Lower leg skin (tissue), 3 donors: ENCODE data around the gene GALNS.

Experiments used
- CTCF ChIP-seq, 3 donors: fragments of 450-650 bp; IDR thresholded peaks; one replicate each; pipeline ENCODE4 v1.5.1; 2016; ENCODE audit warnings: antibody characterized with exemption in 3 of 3, mild to moderate bottlenecking in 3 of 3, moderate library complexity in 2 of 3
- POLR2A ChIP-seq, 2 donors: fragments of 450-650 bp; IDR thresholded peaks; one replicate each; pipeline ENCODE4 v1.6.1; 2016 to 2017; ENCODE audit warnings: antibody characterized with exemption in 2 of 2, mild to moderate bottlenecking in 1 of 2, moderate library complexity in 1 of 2

GRCh38 chr16:88821168-88821850, 35.4 kb downstream of the GALNS start:
- TF ChIP-seq CTCF (IDR thresholded peaks at IDR 0.05) (no peak), POLR2A (IDR thresholded peaks at IDR 0.05) (no peak)
